GM12878 (cell line): ENCODE measurements around the gene C18orf54. TPM values are rescaled to one million over a fixed set of nuclear protein-coding genes. Genes with fewer than 3 reads are reported as not detected.
A peak's percentile ranks its signal among the peaks of the same experiment; 100 is the strongest.
"Not testable (repeated sequence)": the region's sequence is repeated elsewhere in the genome, so short reads cannot be mapped to it uniquely, and the experiment has no call there.

Source experiments
- ATAC-seq: fragments of 200-7000 bp; cut with Tn5 transposase; 3 replicates; pipeline ENCODE4 v1.9.1; 2020; ENCODE audit warnings: mild to moderate bottlenecking, moderate library complexity
- BruUV-seq: library from RNA; stranded (reverse); fragments of 400-500 nt; replicated peaks from 2 replicates; lab custom pipeline; 2021; lab: Mats Ljungman, UMichigan
- CTCF ChIA-PET: fragments of 300-600 bp; sonication (Branson Sonifier 250); formaldehyde crosslinking; extraction: SDS; loops from one replicate; lab custom pipeline; 2021; ENCODE audit warnings: inconsistent platforms; lab: Yijun Ruan, JAX
- POLR2A ChIA-PET: fragments of 350-600 bp; formaldehyde crosslinking; extraction: SDS; loops from one replicate; lab custom pipeline; 2021; ENCODE audit warnings: inconsistent platforms; lab: Charles Lee
- RAD21 ChIA-PET: fragments of 300-600 bp; sonication (Branson Sonifier 250); formaldehyde crosslinking; loops from one replicate; lab custom pipeline; 2023; ENCODE audit warnings: antibody characterized with exemption; ENCODE audit not compliant: unreplicated experiment; lab: Charles Lee
- SMC1A ChIA-PET: fragments of 300-600 bp; sonication (Branson Sonifier 250); formaldehyde crosslinking; loops from one replicate; lab custom pipeline; 2023; ENCODE audit not compliant: unreplicated experiment, uncharacterized antibody; lab: Charles Lee
- DNase-seq: peaks from one replicate; pipeline ENCODE4 v3.0.0-alpha.2; 2011; ENCODE audit warnings: low read depth, low spot score
- FAIRE-seq: peaks from 3 replicates; lab custom pipeline; 2011; peaks lifted over from hg19 to GRCh38; lab: Jason Lieb, UNC
- H2AFZ ChIP-seq: 2 replicates; pipeline ENCODE4 v1.6.0; 2011; ENCODE audit warnings: low read depth, low read length, control low read depth; ENCODE audit not compliant: control insufficient read depth
- H3K27ac ChIP-seq: 2 replicates; pipeline ENCODE4 v1.5.1; 2011; ENCODE audit warnings: control low read depth; ENCODE audit not compliant: control insufficient read depth, insufficient read depth
- H3K27me3 ChIP-seq, 2 experiments: replicated peaks in 1 of 2; 2 replicates each; pipeline versions ENCODE4 v1.6.0 to v1.6.1; 2011; ENCODE audit warnings: low read length in 1 of 2; ENCODE audit not compliant: control insufficient read depth in 2 of 2, insufficient read depth in 2 of 2
- H3K36me3 ChIP-seq, 2 experiments: 2 replicates each; pipeline ENCODE4 v1.5.1; 2011; ENCODE audit warnings: low read length in 1 of 2; ENCODE audit not compliant: control insufficient read depth in 2 of 2, insufficient read depth in 2 of 2
- H3K4me1 ChIP-seq: 2 replicates; pipeline ENCODE4 v1.6.1; 2011; ENCODE audit warnings: mild to moderate bottlenecking, low read length, moderate library complexity, mixed read lengths; ENCODE audit not compliant: control insufficient read depth, insufficient read depth
- H3K4me2 ChIP-seq: 2 replicates; pipeline ENCODE4 v1.6.0; 2011; ENCODE audit warnings: control low read depth; ENCODE audit not compliant: control insufficient read depth, insufficient read depth
- H3K4me3 ChIP-seq: fragments of 200-600 bp; sonication (generic); 2 replicates; pipeline ENCODE4 v1.5.1; 2016
- H3K79me2 ChIP-seq: 2 replicates; pipeline ENCODE4 v1.6.0; 2011; ENCODE audit warnings: low read length; ENCODE audit not compliant: control insufficient read depth, insufficient read depth
- H3K9ac ChIP-seq: 2 replicates; pipeline ENCODE4 v1.8.0; 2011; ENCODE audit warnings: low read length, control low read depth, mixed read lengths; ENCODE audit not compliant: control insufficient read depth, insufficient read depth
- H3K9me3 ChIP-seq: replicated peaks from 3 replicates; pipeline ENCODE4 v1.5.1; 2011; ENCODE audit warnings: mild to moderate bottlenecking, low read length; ENCODE audit not compliant: control insufficient read depth, insufficient read depth
- H4K20me1 ChIP-seq: 2 replicates; pipeline ENCODE4 v1.6.0; 2011; ENCODE audit not compliant: control insufficient read depth, insufficient read depth
- NBN ChIP-seq: fragments of 450-650 bp; IDR thresholded peaks from 2 replicates; pipeline ENCODE4 v1.6.1; 2016
- WGBS: methylation state at CpG from one replicate; pipeline ENCODE4 v1.1.6; 2016; ENCODE audit warnings: low lambda C conversion rate; ENCODE audit not compliant: insufficient replicate concordance, insufficient coverage; ENCODE audit errors: missing lambda C conversion rate; 5-methylcytosine and 5-hydroxymethylcytosine counted together
- in situ Hi-C: fragments of 300-500 bp; cut with MboI; formaldehyde crosslinking; loops from 9 replicates; pipeline ENCODE4 v1.14.3; 2018; ENCODE audit warnings: mixed read lengths
- intact Hi-C: fragments of 100-400 bp; cut with micrococcal nuclease; formaldehyde crosslinking; loops from one replicate; pipeline ENCODE4 v1.14.2; 2022; ENCODE audit not compliant: unreplicated experiment
- polyA plus RNA-seq, 11 experiments: library from polyadenylated mRNA; depleted of rRNA in 4 of 11; unstranded in 6 of 11; stranded (reverse) in 5 of 11; fragments of >200 nt; fragmentation: Nextera tagmentation in 4 of 11; fragmentation: Illumina TruSeq in 1 of 11; extraction: Ambion mirVana in 4 of 11; extraction: Trizol in 1 of 11; gene quantifications; 1 replicate in 1 of 11; 2 replicates in 10 of 11; pipeline versions ENCODE4 v1.2.1 to v1.2.3, GENCODE V29; 2011 to 2016; ENCODE audit warnings: inconsistent platforms in 2 of 11, missing spikeins in 2 of 11, low read depth in 1 of 11
- total RNA-seq, 4 experiments: library from RNA; depleted of rRNA in 3 of 4; stranded (reverse); fragments of >200 nt in 3 of 4; fragmentation: Illumina TruSeq in 1 of 4; extraction: Trizol in 1 of 4; gene quantifications; 2 replicates each; pipeline versions ENCODE4 v1.2.1 to v1.2.3, GENCODE V29; 2013 to 2021
- TF ChIP-seq, protein P1 (sequence below): fragments of 450-650 bp; IDR thresholded peaks from 2 replicates; pipeline ENCODE4 v1.6.1; 2017; ENCODE audit warnings: mild to moderate bottlenecking, moderate library complexity

The C18orf54 gene
- total and polyA plus RNA-seq, 10 of the 15 experiments (the other 5 are each of a cell fraction or from before 2014, with no cell fraction given), result 1.2 to 7.6 (median 2.8) TPM

GRCh38 chr18:54357660-54358494, at the start of gene C18orf54, which contains the start of gene STARD6 (continued):
- peak; percentile 68; the same call in 1 of the 2 replicates for TF ChIP-seq NBN
- TF ChIP-seq, protein P1, sequence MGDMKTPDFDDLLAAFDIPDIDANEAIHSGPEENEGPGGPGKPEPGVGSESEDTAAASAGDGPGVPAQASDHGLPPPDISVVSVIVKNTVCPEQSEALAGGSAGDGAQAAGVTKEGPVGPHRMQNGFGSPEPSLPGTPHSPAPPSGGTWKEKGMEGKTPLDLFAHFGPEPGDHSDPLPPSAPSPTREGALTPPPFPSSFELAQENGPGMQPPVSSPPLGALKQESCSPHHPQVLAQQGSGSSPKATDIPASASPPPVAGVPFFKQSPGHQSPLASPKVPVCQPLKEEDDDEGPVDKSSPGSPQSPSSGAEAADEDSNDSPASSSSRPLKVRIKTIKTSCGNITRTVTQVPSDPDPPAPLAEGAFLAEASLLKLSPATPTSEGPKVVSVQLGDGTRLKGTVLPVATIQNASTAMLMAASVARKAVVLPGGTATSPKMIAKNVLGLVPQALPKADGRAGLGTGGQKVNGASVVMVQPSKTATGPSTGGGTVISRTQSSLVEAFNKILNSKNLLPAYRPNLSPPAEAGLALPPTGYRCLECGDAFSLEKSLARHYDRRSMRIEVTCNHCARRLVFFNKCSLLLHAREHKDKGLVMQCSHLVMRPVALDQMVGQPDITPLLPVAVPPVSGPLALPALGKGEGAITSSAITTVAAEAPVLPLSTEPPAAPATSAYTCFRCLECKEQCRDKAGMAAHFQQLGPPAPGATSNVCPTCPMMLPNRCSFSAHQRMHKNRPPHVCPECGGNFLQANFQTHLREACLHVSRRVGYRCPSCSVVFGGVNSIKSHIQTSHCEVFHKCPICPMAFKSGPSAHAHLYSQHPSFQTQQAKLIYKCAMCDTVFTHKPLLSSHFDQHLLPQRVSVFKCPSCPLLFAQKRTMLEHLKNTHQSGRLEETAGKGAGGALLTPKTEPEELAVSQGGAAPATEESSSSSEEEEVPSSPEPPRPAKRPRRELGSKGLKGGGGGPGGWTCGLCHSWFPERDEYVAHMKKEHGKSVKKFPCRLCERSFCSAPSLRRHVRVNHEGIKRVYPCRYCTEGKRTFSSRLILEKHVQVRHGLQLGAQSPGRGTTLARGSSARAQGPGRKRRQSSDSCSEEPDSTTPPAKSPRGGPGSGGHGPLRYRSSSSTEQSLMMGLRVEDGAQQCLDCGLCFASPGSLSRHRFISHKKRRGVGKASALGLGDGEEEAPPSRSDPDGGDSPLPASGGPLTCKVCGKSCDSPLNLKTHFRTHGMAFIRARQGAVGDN, result no peak

- CTCF ChIA-PET, H3K4me2 ChIP-seq: not testable (repeated sequence)
Observed at GRCh38 chr18:54309564-54309963, 48.1 kb upstream of the C18orf54 start.

More at GRCh38 chr18:54309564-54309963, 48.1 kb upstream of the C18orf54 start:
- SMC1A ChIA-PET, H3K4me1 ChIP-seq, H3K27ac ChIP-seq, intact Hi-C loops, ATAC-seq, H3K9me3 ChIP-seq, BruUV-seq, H3K79me2 ChIP-seq, H3K36me3 ChIP-seq, FAIRE-seq, H3K9ac ChIP-seq, H2AFZ ChIP-seq, DNase-seq, H3K4me3 ChIP-seq, H3K27me3 ChIP-seq, POLR2A ChIA-PET, in situ Hi-C loops, H4K20me1 ChIP-seq, RAD21 ChIA-PET: not testable (repeated sequence)
- 78% methylated on average over 8 of the region's 8 CpGs for WGBS
